CD1c-positive myeloid dendritic cell (primary cell): Measurements from ENCODE around the gene TCF12.

ENCODE experiments used
- DNase-seq: peaks from one replicate; pipeline ENCODE4 v3.0.0-alpha.2; 2016; ENCODE audit errors: extremely low spot score

Gene TCF12

GRCh38 chr15:57297630-57298029 is 379.2 kb downstream of the TCF12 start:
- no peak for DNase-seq

GRCh38 chr15:57298204-57298603 is 379.8 kb downstream of the TCF12 start:
- peak; percentile 86 for DNase-seq

DNA sequence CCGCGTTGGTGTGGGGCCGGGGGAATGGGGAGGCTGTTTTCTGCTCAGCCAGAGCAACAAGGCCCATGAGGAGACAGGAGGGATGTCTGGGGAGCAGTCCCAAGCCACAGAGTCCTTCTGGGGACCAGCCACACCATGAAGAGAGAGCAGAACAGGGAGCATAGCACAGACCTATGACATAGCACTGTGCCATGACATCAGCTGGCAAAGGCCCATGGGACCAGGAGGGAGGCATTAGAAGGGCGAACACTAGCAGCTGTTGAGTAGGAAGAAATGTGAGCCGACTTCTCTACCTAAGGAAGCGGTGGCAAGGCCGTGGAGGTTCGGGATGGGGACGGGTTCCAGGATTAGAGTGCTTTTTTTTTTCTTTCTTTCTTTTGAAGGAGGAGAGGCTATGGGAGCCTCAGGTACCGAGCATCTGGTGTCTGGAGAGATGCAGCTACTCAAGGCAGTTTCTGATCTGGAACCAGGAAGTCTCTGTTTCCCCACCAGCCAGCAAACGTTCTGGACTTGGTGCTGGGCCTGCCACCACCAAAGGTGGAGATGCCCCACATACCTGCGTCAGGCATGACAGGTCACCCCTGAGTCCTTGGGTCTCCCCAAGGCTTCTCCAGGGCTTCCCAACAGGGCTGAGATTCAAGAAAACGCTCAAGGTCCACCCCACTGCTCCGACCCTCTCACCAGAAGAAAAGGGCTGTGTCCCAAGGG is 380.6 kb downstream of the TCF12 start:
- no peak for DNase-seq

DNA sequence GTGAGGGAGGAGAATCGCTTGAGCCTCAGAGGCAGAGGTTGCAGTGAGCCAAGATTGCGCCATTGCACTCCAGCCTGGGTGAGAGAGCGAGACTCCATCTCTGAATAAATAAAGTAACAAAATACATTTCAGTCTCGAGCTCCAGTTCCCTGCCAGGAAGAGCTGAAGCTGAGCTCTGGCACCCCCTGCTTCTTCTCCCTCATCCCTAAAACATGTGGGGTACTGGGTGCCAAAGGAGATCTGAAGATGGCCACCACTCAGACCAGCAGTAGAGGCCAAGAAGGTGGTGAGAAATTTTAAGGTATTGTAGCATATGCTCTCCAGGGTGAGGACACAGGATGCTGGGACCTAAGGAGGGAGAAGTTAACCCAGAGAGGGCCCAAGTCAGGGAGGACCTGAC is 382.9 kb downstream of the TCF12 start:
- DNase-seq, result no peak

DNA sequence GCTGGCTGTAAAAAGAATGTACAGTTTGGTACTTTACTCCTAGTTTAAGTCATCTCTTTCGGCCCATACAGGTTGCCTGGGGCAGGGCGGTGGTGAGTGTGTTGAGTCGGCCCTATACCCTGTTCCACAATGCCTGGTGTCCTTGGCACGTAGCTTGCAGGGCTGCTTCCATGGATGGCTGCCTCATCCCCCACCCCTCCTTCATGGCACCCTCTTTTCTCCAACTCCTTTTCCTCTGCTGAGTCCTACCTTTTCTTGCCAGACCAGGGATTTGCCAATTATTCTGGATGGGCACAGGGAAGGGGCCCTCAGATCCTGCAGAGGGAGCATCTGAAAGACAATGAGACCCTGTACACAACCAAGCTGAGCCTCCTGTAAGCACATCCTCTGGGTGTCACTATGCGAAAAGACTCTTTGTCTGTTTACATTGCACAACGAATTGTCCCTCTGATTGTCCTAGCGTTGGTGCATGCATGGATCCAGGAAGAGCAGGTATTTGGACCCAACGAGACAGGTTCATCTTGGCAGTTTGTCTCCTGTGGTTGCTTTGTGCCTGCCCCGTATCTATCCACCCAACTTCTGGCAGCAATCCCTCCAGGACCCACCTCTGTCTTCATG is 384.3 kb downstream of the TCF12 start:
- no peak for DNase-seq

GRCh38 chr15:57305009-57305408 is 386.6 kb downstream of the TCF12 start:
- DNase-seq, result no peak

DNA sequence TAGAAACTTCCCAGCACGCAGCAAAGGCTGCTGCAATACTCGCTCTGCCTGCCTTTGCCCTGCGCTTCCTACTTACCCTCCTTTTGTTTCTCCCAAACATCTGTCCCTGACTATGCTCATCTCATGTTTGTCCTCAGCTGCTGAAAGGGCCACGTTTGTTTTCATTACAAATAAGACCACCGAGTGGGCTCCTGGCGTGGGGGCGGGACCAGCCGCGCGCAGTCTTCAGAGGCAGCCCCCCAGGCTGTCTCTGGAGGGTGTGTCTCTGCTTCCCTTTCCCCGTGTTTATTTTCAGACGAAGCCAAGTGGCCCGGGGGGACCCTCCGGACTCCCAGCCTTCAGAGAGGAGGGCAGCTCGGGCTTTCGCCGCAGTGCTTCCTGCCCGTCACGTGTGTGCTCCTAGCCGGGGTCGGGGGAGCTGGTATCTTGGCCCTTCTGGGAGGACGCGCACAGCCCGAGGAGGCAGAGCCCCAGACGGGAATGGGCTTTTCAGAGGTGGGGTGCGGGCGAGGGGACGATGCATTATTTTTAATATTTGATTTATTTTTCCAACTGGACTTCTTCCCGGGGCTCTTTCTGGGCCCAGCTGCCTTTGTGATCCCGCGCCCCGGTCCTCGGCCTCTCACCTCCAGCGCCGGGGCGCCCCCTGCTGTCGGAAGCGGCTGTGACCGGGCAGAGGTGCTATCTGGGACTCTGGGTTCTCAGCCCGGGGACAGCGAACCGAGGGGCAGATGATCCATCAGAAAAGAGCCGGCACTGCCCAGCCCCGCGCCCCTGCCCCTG is 387.9 kb downstream of the TCF12 start:
- peak; percentile 88 for DNase-seq

GRCh38 chr15:57306944-57307411 is 388.5 kb downstream of the TCF12 start:
- DNase-seq, result no peak

DNA sequence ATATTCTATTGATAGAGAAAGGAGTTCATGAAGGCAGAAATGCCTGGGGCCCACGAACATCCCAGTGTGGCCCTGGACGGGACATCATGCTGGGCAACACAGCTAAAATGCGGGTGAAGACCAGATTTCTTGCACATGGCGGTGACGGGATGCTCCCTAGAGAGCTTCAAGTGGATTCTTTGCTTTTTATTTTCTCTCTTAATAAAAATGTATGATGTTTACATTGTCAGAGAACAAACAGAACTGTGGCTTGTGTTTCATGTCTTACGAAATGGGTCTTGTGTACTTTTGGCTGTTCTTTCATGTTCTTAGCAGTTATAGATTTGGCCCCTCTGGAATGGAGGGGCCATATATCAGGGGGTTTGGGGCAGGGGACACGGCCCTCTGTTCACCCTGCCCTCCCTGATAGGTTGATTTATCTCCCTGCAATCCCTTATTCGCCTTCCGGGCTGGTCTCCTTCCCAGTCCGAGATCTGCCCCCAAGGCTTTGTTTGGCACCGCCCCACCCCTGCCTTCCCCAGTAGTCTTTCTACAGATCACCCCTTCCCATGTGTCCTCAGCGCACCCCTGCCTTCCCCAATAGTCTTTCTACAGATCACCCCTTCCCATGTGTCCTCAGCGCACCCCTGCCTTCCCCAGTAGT is 389.2 kb downstream of the TCF12 start:
- DNase-seq, result no peak

DNA sequence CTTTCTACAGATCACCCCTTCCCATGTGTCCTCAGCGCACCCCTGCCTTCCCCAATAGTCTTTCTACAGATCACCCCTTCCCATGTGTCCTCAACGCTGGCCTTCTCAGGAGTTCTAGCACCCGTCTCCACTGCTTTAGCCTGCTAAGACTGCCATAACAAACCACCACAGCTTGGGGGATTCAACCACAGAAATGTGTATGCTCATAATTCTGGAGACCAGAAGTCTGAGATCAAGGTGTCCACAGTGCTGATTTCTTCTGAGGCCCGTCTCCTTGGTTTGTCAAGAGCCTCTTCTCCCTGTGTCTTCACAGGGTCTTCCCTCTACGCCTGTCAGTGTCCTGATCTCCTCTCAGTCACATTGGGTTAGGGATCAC is 389.7 kb downstream of the TCF12 start:
- no peak for DNase-seq

DNA sequence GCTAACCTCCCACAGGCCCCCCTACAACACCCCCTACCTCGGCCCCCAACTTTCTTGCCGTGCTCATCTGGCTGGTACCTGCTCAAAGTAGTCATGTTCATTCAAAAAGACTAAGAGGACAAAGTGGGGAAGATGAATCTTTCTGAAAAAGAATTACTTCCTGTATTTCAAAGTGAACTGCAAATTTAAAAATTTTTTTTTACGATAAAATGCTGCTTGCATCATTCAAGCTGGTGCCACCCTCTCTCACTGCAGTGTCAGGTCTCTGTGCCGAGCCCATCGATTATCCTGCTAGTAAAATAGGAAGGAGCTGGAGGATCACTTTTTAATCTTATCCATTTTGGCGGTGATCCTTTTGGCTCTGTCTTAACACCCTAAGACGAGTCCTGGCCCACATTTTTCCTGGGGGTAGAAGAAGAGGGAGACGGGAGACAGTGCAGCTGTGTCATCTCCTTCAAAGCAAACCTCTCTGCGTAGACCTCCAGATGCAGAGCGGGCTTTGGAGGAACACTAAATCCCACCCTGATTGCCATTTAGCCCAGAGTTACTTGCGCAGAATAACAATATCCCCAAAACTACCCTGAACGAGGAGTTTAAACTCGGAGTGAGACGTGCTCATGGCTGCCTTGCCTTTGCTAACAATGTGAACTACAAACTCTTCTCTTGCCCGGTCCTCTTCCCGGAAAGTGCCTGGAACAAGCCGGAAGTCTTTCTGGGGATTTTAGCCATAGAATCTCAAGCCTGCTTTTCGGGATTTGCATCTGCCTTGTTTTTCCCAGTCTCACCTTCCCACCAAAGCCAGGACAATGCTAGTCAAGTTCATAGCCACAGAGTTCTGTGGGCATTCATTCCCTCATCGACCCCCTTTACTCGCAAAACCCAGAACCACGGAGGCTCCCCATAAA is 391.7 kb downstream of the TCF12 start:
- peak; percentile 18 for DNase-seq

GRCh38 chr15:57310876-57311275 is 392.4 kb downstream of the TCF12 start:
- DNase-seq, result no peak

DNA sequence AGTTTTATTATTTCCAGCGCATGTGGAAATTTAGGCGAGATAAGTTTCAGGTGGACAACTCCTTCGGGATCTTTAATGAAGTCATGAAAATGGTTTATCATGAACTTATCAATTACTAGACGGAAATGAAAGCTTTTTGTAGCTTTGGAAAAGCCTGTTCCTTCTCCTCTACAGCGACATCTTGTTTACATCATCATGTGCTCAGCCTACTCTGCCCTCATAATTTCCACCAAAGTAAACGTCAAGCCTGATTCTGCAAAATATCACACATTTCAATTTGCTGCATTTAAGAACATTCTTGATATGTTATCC is 393.5 kb downstream of the TCF12 start:
- DNase-seq, result no peak

- DNase-seq, result no peak
Measured at GRCh38 chr15:57312318-57313133, 394.1 kb downstream of the TCF12 start.

DNA sequence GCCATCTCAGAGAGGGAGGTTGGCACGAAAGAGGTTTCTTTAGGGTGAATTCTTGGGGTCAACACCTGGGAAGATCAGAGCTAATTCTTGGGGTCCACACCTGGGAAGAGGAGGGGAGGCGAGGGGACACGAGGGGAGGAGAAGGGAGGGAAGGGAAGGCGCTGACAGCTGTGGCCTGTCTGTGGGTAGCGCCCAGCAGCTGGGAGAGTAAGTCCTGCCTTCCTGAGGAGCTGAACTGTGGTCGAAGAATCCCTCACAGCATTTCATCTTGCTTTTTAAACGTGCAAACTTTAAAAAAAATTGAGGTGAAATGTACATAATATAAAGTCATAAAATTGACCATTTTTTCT is 394.7 kb downstream of the TCF12 start:
- no peak for DNase-seq

DNA sequence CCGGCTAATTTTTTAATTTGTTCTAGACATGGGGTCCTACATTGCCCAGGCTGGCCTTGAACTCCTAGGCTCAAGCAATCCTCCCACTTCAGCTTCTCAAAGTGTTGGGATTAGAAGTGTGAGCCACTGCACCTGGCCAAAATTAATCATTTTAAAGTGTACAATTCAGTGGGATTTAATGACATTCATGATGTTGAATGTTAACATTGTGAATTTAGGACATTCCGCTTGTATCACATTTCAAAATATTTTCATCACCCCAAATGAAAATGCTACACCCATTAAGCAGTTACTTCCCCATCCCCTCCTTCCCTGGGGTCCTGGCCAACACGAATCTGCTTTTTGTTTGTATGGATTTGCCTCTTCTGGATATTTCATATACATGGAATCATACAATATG is 395.8 kb downstream of the TCF12 start:
- no peak for DNase-seq

DNA sequence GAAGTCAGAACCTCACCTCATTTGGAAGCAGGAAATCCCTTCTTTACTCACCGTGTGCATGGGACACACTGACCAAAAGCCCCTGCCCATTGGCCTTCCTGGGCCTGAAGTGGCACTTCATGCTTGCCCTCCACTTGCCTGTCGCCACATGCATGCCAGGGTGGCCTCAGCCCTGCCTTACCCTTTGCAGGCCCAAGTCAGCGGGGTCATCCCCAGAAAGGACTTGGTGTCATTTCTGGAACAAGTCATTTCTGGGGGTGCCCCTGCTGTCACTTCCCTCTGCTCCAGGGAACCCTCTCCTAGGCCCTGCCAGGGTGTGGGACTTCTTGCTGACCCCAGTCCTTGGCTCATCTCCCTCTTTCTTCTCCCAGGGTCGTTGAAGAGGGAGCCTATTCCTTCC is 398.0 kb downstream of the TCF12 start:
- no peak for DNase-seq

DNA sequence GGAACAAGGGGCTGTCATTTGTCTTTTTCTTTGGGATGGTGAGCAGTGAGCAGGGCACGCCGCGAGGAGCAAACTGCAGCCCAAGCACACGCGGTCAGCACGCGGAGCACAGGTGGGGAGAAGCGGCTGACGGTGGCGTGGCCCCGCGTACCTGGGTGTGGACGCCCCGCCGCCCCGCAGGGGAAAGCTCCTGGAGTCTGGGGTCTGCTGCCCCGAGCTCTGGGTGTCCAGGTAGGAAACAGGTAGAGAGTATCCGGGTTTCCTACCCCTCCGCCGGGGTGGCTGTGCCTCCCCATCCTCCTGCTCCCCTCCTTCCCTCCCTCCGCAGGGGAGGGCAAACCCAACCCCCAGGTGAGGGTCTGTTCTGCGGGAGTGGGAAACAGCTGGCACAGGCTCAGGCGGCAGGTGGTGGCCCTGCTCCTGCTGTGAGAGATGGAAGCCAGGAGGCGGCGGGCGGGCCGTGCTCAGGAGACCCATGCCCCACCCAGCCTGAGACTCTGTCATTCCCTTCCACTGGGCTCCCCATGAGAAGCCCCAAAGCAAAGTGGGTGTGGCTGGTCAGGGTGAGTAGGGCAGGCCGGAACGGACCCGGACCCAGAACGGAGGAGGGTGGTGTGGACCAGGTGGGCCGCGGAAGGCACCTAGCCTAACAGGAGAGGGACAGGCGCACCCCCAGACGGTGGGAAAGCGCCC is 400.9 kb downstream of the TCF12 start:
- no peak for DNase-seq

DNA sequence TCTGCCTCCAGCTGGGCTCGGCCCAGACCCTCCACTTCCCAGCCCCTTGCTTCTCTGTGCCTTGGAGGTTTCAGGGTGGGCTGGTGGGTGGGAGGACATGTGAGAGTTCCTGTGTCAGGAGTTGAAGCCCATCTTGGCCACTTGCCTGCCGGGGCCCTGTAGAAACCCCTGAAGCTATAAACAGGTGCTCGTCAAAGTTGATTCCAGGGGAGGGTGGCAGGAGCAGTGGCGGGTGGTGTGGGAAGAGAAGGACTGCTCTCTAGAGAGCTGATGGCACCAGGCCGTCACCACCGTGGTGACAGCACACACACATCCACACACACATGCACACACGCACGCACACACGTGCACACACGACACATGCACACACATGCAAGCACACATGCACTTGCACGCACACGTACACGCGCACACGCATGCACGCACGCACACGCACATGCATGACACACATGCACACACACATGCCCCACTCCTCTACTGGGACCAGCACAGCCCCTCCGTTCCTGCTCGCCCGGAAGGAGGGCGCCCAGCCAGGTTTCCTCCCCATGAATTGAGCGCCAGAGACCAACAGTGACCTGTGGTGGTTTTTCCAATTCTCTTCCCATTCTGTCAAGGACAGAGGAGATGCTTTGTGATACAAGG is 401.6 kb downstream of the TCF12 start:
- no peak for DNase-seq
